HepG2 (cell line): Measurements from ENCODE around the gene PEAK3. TPM values are rescaled to one million over a fixed set of nuclear protein-coding genes. Genes with fewer than 3 reads are reported as not detected.

ENCODE experiments used
- ADNP ChIP-seq: sonication (generic); formaldehyde crosslinking; IDR thresholded peaks from 2 replicates; pipeline ENCODE4 v1.4.0; 2020; ENCODE audit warnings: missing genetic modification reagents
- CBX1 ChIP-seq: IDR thresholded peaks from one replicate; pipeline ENCODE4 v1.6.1; 2016; ENCODE audit warnings: antibody characterized with exemption, low read depth
- HDAC2 ChIP-seq: sonication (generic); formaldehyde crosslinking; IDR thresholded peaks from 2 replicates; pipeline ENCODE4 v1.4.0; 2020; ENCODE audit warnings: missing genetic modification reagents
- HMG20B ChIP-seq: conservative IDR thresholded peaks from 2 replicates; pipeline ENCODE4 v1.6.1; 2016; ENCODE audit warnings: missing genetic modification reagents, missing compliant biosample characterization
- IKZF4 ChIP-seq: sonication (generic); formaldehyde crosslinking; IDR thresholded peaks from 2 replicates; pipeline ENCODE4 v1.5.1; 2020; ENCODE audit warnings: borderline replicate concordance, mild to moderate bottlenecking, low read depth, missing genetic modification reagents; ENCODE audit errors: not compliant biosample characterization
- KDM4B ChIP-seq: sonication (generic); formaldehyde crosslinking; IDR thresholded peaks from 2 replicates; pipeline ENCODE4 v1.4.0; 2020; ENCODE audit warnings: missing genetic modification reagents
- KIAA2018 ChIP-seq: sonication (generic); formaldehyde crosslinking; IDR thresholded peaks from 2 replicates; pipeline ENCODE4 v1.5.0; 2020; ENCODE audit warnings: mild to moderate bottlenecking, missing genetic modification reagents, borderline replicate concordance
- LBX2 ChIP-seq: sonication (generic); formaldehyde crosslinking; IDR thresholded peaks from 2 replicates; pipeline ENCODE4 v1.5.0; 2020; ENCODE audit warnings: missing genetic modification reagents, mild to moderate bottlenecking, borderline replicate concordance
- MAX ChIP-seq: IDR thresholded peaks from 2 replicates; pipeline ENCODE4 v1.6.1; 2012; ENCODE audit warnings: inconsistent platforms
- POGK ChIP-seq: sonication (generic); formaldehyde crosslinking; conservative IDR thresholded peaks from 2 replicates; pipeline ENCODE4 v1.8.0; 2022; ENCODE audit warnings: mild to moderate bottlenecking, moderate library complexity, missing genetic modification reagents
- SMAD3 ChIP-seq: sonication (generic); formaldehyde crosslinking; IDR thresholded peaks from 2 replicates; pipeline ENCODE4 v1.4.0; 2020; ENCODE audit warnings: missing genetic modification reagents
- TCF12 ChIP-seq, 2 experiments: fragments of 450-650 bp in 1 of 2; sonication (generic) in 1 of 2; formaldehyde crosslinking in 1 of 2; IDR thresholded peaks; 2 replicates each; pipeline versions ENCODE4 v1.6.1 to v1.8.0; 2017 to 2022; ENCODE audit warnings: antibody characterized with exemption in 1 of 2, mild to moderate bottlenecking in 1 of 2, missing genetic modification reagents in 1 of 2, moderate library complexity in 1 of 2
- ZNF414 ChIP-seq: sonication (generic); formaldehyde crosslinking; IDR thresholded peaks from 2 replicates; pipeline ENCODE4 v1.5.0; 2020; ENCODE audit warnings: missing genetic modification reagents
- ZNF589 ChIP-seq: sonication (generic); formaldehyde crosslinking; conservative IDR thresholded peaks from 2 replicates; pipeline ENCODE4 v1.8.0; 2022; ENCODE audit warnings: mild to moderate bottlenecking, moderate library complexity, missing genetic modification reagents
- ZNF749 ChIP-seq: sonication (generic); formaldehyde crosslinking; IDR thresholded peaks from 2 replicates; pipeline ENCODE4 v1.8.0; 2022; ENCODE audit warnings: mild to moderate bottlenecking, missing genetic modification reagents, moderate library complexity, borderline replicate concordance
- ZNF850 ChIP-seq: sonication (generic); formaldehyde crosslinking; conservative IDR thresholded peaks from 2 replicates; pipeline ENCODE4 v1.9.0; 2021; ENCODE audit warnings: mild to moderate bottlenecking, missing genetic modification reagents
- ZSCAN25 ChIP-seq: sonication (generic); formaldehyde crosslinking; IDR thresholded peaks from 2 replicates; pipeline ENCODE4 v1.8.0; 2022; ENCODE audit warnings: mild to moderate bottlenecking, missing genetic modification reagents
- polyA plus RNA-seq, 8 experiments: library from polyadenylated mRNA; depleted of rRNA in 3 of 8; stranded (reverse) in 7 of 8; unstranded in 1 of 8; fragments of >200 nt; fragmentation: Illumina TruSeq in 4 of 8; extraction: Trizol in 4 of 8; gene quantifications; 2 replicates each; pipeline versions ENCODE4 v1.2.1 to v1.2.3, GENCODE V29; 2011 to 2016; ENCODE audit warnings: low read depth in 4 of 8, missing spikeins in 1 of 8, mixed read lengths in 1 of 8; ENCODE audit not compliant: insufficient read depth in 1 of 8
- total RNA-seq, 5 experiments: library from RNA; depleted of rRNA; stranded (reverse); fragments of >200 nt; fragmentation: Illumina TruSeq; extraction: Trizol; gene quantifications; 2 replicates each; pipeline ENCODE4 v1.2.3, GENCODE V29; 2016; ENCODE audit warnings: low read depth in 1 of 5

Gene PEAK3
- total and polyA plus RNA-seq, 2 of the 13 experiments (the other 11 are each of a cell fraction or from before 2014, with no cell fraction given) = not detected

- no peak for TF ChIP-seq LBX2 (CRISPR knock-in tag)
- 0 out of 2 replicates have a peak, but pooled peaks have one; percentile 22 for TF ChIP-seq HDAC2 (CRISPR knock-in tag)
- no peak for TF ChIP-seq ZSCAN25
- TF ChIP-seq ADNP (CRISPR knock-in tag) = no peak
- TF ChIP-seq TCF12 (IDR thresholded peaks at IDR 0.05) = no peak
- TF ChIP-seq TCF12 (CRISPR knock-in tag; IDR thresholded peaks at IDR 0.05) = no peak
- no peak for TF ChIP-seq IKZF4
- no peak for TF ChIP-seq ZNF589
- no peak for TF ChIP-seq KIAA2018
- TF ChIP-seq ZNF414 (CRISPR knock-in tag) = peak; percentile 22; the same call in 1 of the 2 replicates
- peak; percentile 82; the same call in 1 of the 2 replicates for TF ChIP-seq ZNF749
- no peak for TF ChIP-seq CBX1
- TF ChIP-seq KDM4B (CRISPR knock-in tag) = peak; percentile 43; the same call in 1 of the 2 replicates
- TF ChIP-seq ZNF850 = no peak
- TF ChIP-seq MAX = peak; percentile 60; the same call in 1 of the 2 replicates
- TF ChIP-seq SMAD3 (CRISPR knock-in tag) = peak; percentile 38; the same call in 1 of the 2 replicates
- TF ChIP-seq POGK (CRISPR knock-in tag) = 0 out of 2 replicates have a peak, but pooled peaks have one; percentile 67
- TF ChIP-seq HMG20B (CRISPR knock-in tag) = no peak
These were observed 8.4 kb downstream of the PEAK3 start (continued) for GRCh38 chr19:2273356-2274184.
